Fibroblast of skin of scalp (primary cell): ENCODE data around the gene CCDC24.

Experiments
- DNase-seq: peaks from one replicate; pipeline ENCODE4 v3.0.0-alpha.2; 2013

Gene CCDC24

DNA sequence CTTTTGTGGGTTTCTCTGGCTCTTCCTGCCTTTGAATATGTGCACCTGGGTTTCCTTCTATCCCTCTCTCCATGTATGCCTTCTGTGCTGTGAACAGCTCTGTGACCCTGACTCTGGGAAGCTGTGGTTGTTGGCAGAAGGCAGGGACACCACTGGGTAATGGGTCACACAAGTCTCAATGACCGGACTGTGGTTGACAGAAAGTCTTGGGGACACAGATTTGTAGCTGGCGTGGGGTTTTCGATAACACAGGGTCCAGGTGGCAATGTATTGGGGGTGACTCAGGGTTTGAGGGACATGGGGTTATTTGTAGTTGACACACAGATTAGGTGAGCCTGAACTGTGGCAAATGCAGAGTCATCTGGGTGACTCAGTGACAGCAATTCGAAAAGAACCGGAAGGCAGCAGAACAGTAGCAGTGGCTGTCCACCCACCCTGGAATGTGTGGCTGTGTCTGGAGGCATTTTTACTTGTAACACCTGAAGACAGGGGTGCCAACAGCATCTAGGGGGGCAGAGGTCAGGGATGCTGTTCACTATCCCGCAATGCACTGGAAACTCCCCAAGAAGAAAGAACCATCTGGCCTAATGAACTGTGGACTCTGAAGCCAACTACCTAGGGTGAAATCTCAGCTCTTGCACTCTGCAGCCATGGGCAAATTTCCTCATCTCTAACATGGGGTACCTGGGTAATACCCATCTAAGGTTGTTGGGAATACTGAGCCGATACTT lies 52.8 kb downstream of the CCDC24 start:
- DNase-seq: no peak

GRCh38 chr1:44045064-44045463 lies 53.7 kb downstream of the CCDC24 start:
- DNase-seq: no peak
